Thyroid gland (tissue), 4 donors: ENCODE data around the gene KIAA0930. TPM values are rescaled to one million over a fixed set of nuclear protein-coding genes. Genes with fewer than 3 reads are reported as not detected.

Experiments
- DNase-seq, 2 donors: peaks; one replicate each; pipeline ENCODE4 v3.0.0-alpha.2; 2019
- H3K27ac ChIP-seq, 3 donors: fragments of 200-600 bp; sonication (generic); 1 replicate in 2 of 3; 2 replicates in 1 of 3; pipeline ENCODE4 v1.5.1; 2016 to 2019; ENCODE audit warnings: mild to moderate bottlenecking in 1 of 3, moderate library complexity in 1 of 3
- H3K27me3 ChIP-seq: fragments of 200-600 bp; sonication (generic); one replicate; pipeline ENCODE4 v1.5.1; 2019
- H3K36me3 ChIP-seq, 2 donors: fragments of 200-600 bp; sonication (generic); one replicate each; pipeline ENCODE4 v1.5.1; 2016 to 2019
- H3K4me1 ChIP-seq, 2 donors: fragments of 200-600 bp; sonication (generic); one replicate each; pipeline ENCODE4 v1.5.1; 2017 to 2019
- H3K4me3 ChIP-seq, 3 donors: fragments of 200-600 bp; sonication (generic); replicated peaks in 1 of 3; 1 replicate in 2 of 3; 2 replicates in 1 of 3; pipeline ENCODE4 v1.5.1; 2016; ENCODE audit warnings: mild to moderate bottlenecking in 1 of 3
- H3K9me3 ChIP-seq: fragments of 200-600 bp; sonication (generic); one replicate; pipeline ENCODE4 v1.5.1; 2017
- POLR2A ChIP-seq, 2 donors: fragments of 450-650 bp; IDR thresholded peaks; one replicate each; pipeline ENCODE4 v1.6.1; 2017; ENCODE audit warnings: antibody characterized with exemption in 2 of 2, mild to moderate bottlenecking in 2 of 2, moderate library complexity in 1 of 2
- WGBS, 2 donors: methylation state at CpG; one replicate each; pipeline ENCODE4 v1.1.5; 2017; 5-methylcytosine and 5-hydroxymethylcytosine counted together
- intact Hi-C: fragments of 100-400 bp; cut with DNase I; formaldehyde crosslinking; loops from one replicate; pipeline ENCODE4 v1.15.1; 2023
- total RNA-seq, 4 donors: library from RNA; depleted of rRNA; stranded (reverse); fragments of >200 nt; gene quantifications; one replicate each; pipeline ENCODE4 v1.2.3, GENCODE V29; 2016
- TF ChIP-seq, protein P1 (sequence below), 6 experiments: fragments of 200-600 bp in 3 of 6; fragments of 450-650 bp in 3 of 6; sonication (generic) in 3 of 6; IDR thresholded peaks; one replicate each; pipeline ENCODE4 v1.5.1; 2016 to 2019; ENCODE audit warnings: antibody characterized with exemption in 6 of 6, mild to moderate bottlenecking in 2 of 6, inconsistent platforms in 1 of 6, moderate library complexity in 1 of 6

Gene KIAA0930
- total RNA-seq, 4 donors from 2014 or later, result 21.0 to 42.7 (median 25.0) TPM

DNA sequence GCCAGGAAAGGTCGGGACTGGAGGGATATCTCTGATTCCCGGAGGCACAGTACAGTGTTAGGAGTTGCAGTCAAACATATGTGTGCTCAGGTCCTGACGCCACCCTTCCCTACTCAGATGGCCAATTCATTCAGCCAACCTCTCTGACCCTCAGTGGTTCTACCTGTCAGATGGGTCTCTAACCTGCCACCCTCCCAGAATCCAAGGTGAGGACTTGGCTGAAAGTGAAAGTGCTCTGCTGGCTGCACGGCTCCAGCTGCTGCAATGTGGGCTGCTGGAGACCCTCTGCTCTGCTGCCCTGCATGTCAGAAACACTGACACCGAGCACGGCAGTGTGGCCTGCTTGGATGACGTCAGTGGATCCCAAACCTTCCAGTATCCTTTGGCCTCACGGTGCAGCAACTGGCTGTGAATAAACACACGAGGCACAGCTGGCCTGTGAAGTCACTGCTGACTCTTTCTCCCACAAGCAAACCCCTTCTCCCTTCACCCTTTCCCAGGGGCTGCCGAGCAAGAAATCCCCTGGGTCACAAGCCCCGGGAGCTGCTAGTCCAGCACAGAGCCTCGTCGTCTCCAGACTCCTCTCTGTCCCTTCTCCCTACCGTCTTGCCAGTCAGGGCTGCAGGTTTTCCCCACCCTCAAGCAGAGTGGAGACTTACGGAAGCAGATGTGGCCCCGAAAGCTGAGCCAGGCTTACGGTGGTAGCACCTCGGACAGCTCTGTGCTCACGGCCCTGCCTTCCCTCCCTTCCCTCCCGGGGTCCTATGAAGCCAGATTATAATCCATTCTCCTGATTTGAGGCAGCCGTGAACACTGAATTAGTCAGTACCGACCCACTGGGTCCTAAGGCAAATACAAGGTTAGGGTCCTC lies 24.3 kb downstream of the KIAA0930 start:
- TF ChIP-seq, protein P1, sequence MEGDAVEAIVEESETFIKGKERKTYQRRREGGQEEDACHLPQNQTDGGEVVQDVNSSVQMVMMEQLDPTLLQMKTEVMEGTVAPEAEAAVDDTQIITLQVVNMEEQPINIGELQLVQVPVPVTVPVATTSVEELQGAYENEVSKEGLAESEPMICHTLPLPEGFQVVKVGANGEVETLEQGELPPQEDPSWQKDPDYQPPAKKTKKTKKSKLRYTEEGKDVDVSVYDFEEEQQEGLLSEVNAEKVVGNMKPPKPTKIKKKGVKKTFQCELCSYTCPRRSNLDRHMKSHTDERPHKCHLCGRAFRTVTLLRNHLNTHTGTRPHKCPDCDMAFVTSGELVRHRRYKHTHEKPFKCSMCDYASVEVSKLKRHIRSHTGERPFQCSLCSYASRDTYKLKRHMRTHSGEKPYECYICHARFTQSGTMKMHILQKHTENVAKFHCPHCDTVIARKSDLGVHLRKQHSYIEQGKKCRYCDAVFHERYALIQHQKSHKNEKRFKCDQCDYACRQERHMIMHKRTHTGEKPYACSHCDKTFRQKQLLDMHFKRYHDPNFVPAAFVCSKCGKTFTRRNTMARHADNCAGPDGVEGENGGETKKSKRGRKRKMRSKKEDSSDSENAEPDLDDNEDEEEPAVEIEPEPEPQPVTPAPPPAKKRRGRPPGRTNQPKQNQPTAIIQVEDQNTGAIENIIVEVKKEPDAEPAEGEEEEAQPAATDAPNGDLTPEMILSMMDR (IDR thresholded peaks at IDR 0.05), result no peak
- TF ChIP-seq POLR2A (IDR thresholded peaks at IDR 0.05), result no peak
- H3K9me3 ChIP-seq, result no peaks in the 10 kb centered on the region
- no peak for DNase-seq
- no peaks in the 10 kb centered on the region for H3K27me3 ChIP-seq
- H3K36me3 ChIP-seq, result no peaks in the 10 kb centered on the region
- no peak overlapping the region for H3K4me3 ChIP-seq
- intact Hi-C loops, result no loop called here
- H3K4me1 ChIP-seq, result peaks cover 7 to 25% of the 10 kb centered on the region in 2 donors
- no peak overlapping the region for H3K27ac ChIP-seq
- WGBS, 2 donors, result 38 to 53% methylated on average over 18 to 21 of the region's 22 CpGs

DNA sequence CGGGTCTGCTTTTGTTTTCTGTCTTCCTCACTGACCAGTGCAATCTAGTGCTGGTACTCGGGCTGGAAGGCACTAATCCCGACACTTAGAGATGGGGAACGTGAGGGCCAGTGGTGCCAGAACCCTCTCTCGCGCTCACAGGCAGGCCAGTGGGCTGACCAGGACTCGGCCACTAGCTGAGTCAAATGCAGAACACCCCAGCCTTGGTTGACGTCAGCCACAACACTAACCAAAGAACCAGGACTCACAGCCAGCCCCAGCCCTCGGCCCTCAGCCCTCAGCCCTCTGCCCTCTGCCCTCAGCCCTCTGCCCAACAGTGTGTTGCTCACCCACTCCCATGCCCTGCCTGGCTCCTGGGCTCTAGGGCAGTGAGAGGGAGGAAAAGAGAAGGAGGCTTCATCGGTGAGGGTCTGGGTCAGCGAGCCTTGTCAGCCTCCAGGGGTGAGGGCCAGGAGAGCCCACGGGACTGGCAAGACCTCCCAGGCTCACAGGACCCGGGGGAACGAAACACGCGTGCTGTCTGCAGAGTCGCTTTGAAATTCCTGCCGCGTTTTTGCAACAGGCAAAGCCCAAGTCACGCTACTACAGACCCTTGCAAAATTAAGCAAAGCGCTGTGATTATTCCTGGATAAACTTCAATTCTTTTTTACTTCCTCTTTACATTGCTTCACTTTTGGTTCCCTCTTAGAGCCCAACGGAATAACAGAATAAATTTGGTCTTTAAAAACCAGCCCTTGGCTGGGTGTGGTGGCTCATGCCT lies 27.5 kb downstream of the KIAA0930 start:
- no peaks in the 10 kb centered on the region for H3K9me3 ChIP-seq
- 60 to 70% methylated on average over 20 to 21 of the region's 22 CpGs for WGBS, 2 donors
- peak overlapping the region in 2 of 3 donors; percentile 10 to 37 for H3K27ac ChIP-seq
- peak in 1 of 2 donors; percentile 12 for DNase-seq
- peaks cover 7 to 25% of the 10 kb centered on the region in 2 donors for H3K4me1 ChIP-seq
- no peaks in the 10 kb centered on the region for H3K36me3 ChIP-seq
- no peak for TF ChIP-seq POLR2A (IDR thresholded peaks at IDR 0.05)
- TF ChIP-seq, protein P1 (IDR thresholded peaks at IDR 0.05), result no peak
- H3K27me3 ChIP-seq, result no peaks in the 10 kb centered on the region
- intact Hi-C loops, result no loop called here
- no peak overlapping the region for H3K4me3 ChIP-seq

DNA sequence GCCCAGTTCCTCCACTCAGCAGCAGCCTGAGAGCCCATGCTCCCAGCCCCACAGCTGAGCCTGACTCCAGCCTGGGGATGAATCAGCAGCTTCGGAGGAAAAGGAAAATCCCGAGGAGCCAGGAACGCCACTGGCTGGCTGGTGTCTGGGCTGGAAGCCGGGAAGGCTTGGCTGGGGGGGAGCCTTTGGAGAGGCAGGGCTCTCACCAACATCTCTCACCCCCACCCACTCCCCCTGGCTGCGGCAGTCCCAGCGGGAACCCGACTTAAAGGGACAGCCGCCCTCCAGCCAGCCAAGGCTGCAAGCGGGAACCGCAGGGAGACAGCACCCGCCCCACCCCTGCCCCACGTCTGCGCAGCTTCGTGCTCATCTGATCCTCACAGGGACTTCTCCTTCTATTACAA lies 28.4 kb downstream of the KIAA0930 start:
- Histone ChIP-seq H3K27me3 (no peaks in the 10 kb centered on the region), H3K4me3 (no peak overlapping the region), H3K27ac (peak overlapping the region in 2 of 3 donors; percentile 13 to 37), H3K9me3 (no peaks in the 10 kb centered on the region), H3K4me1 (peaks cover 7 to 25% of the 10 kb centered on the region in 2 donors), H3K36me3 (no peaks in the 10 kb centered on the region)
- WGBS, 2 donors, result 9 to 26% methylated on average over 6 to 13 of the region's 14 CpGs
- TF ChIP-seq, protein P1 (IDR thresholded peaks at IDR 0.05), result no peak
- TF ChIP-seq POLR2A (IDR thresholded peaks at IDR 0.05), result peak in 1 of 2 donors; percentile 16
- DNase-seq, result peak; percentile 83 to 84
- intact Hi-C loops, result no loop called here

DNA sequence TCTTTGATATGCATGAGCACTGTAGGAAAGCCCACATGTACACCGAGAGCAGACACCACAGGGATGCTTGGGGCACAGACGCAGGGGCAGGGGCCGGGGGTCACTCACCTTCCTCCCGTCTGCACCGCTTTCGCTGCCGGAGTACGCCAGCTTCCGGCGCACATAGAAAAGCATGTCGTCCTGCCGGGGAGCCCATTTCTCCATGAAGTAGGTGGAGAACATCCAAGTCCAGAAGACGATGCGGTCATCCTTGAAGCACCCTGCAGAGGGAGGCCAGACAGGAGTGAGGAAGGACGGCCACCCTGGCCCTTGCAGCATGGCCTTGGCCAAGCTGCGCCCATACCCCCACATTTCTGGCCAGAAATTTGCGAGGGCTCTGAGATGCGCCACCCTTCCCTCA lies 28.8 kb downstream of the KIAA0930 start:
- Histone ChIP-seq H3K9me3 (no peaks in the 10 kb centered on the region), H3K27me3 (no peaks in the 10 kb centered on the region), H3K4me1 (peaks cover 7 to 25% of the 10 kb centered on the region in 2 donors), H3K36me3 (no peaks in the 10 kb centered on the region), H3K4me3 (no peak overlapping the region), H3K27ac (peak overlapping the region in 1 of 3 donors; percentile 13)
- TF ChIP-seq, protein P1 (IDR thresholded peaks at IDR 0.05), result no peak
- no peak for TF ChIP-seq POLR2A (IDR thresholded peaks at IDR 0.05)
- DNase-seq, result no peak
- WGBS, 2 donors, result 79 to 81% methylated on average over 16 to 17 of the region's 18 CpGs
- intact Hi-C loops, result no loop called here
